H9 (cell line): Measurements from ENCODE around the gene SEC22A. TPM values are rescaled to one million over a fixed set of nuclear protein-coding genes. Genes with fewer than 3 reads are reported as not detected.

Experiments used
- DNase-seq: peaks from one replicate; pipeline ENCODE4 v3.0.0-alpha.2; 2017
- H2AFZ ChIP-seq: one replicate; pipeline ENCODE4 v1.6.1; 2013; ENCODE audit warnings: mild to moderate bottlenecking, low read length, control low read depth, moderate library complexity
- H2AK5ac ChIP-seq: 2 replicates; pipeline ENCODE4 v1.6.1; 2013; ENCODE audit warnings: low read length, control low read depth, mixed read lengths; ENCODE audit not compliant: insufficient read length
- H2BK120ac ChIP-seq: one replicate; pipeline ENCODE4 v1.6.1; 2013; ENCODE audit warnings: low read depth, mild to moderate bottlenecking, low read length, control low read depth, inconsistent platforms; ENCODE audit not compliant: poor library complexity, severe bottlenecking
- H2BK12ac ChIP-seq: 2 replicates; pipeline ENCODE4 v1.6.1; 2013; ENCODE audit warnings: low read length, control low read depth, mixed read lengths, low read depth; ENCODE audit not compliant: insufficient read length
- H2BK15ac ChIP-seq: 2 replicates; pipeline ENCODE4 v1.6.1; 2013; ENCODE audit warnings: low read depth, low read length, control low read depth
- H2BK20ac ChIP-seq: one replicate; pipeline ENCODE4 v1.6.1; 2013; ENCODE audit warnings: low read depth, mild to moderate bottlenecking, low read length, control low read depth, inconsistent platforms; ENCODE audit not compliant: poor library complexity, severe bottlenecking
- H2BK5ac ChIP-seq: 2 replicates; pipeline ENCODE4 v1.6.1; 2013; ENCODE audit warnings: low read length, control low read depth, mixed read lengths; ENCODE audit not compliant: insufficient read length
- H3K14ac ChIP-seq: 2 replicates; pipeline ENCODE4 v1.6.1; 2013; ENCODE audit warnings: low read length, control low read depth; ENCODE audit not compliant: insufficient read depth
- H3K18ac ChIP-seq: 2 replicates; pipeline ENCODE4 v1.6.1; 2013; ENCODE audit warnings: low read depth, mild to moderate bottlenecking, mixed read lengths, low read length, control low read depth; ENCODE audit not compliant: insufficient read length
- H3K23ac ChIP-seq: 2 replicates; pipeline ENCODE4 v1.6.1; 2013; ENCODE audit warnings: low read length, control low read depth, mixed read lengths, low read depth; ENCODE audit not compliant: insufficient read length
- H3K23me2 ChIP-seq: 2 replicates; pipeline ENCODE4 v1.6.1; 2013; ENCODE audit warnings: low read depth, mild to moderate bottlenecking, mixed read lengths, low read length, control low read depth; ENCODE audit not compliant: insufficient read length, poor library complexity, severe bottlenecking
- H3K27ac ChIP-seq: 2 replicates; pipeline ENCODE4 v1.5.1; 2013; ENCODE audit warnings: low read length, control low read depth, mixed read lengths, low read depth; ENCODE audit not compliant: insufficient read length
- H3K27me3 ChIP-seq: 2 replicates; pipeline ENCODE4 v1.6.1; 2013; ENCODE audit warnings: low read length, control low read depth, inconsistent platforms; ENCODE audit not compliant: insufficient read depth
- H3K4ac ChIP-seq: 2 replicates; pipeline ENCODE4 v1.6.1; 2013; ENCODE audit warnings: low read depth, mild to moderate bottlenecking, control low read depth, inconsistent platforms, low read length, moderate library complexity
- H3K4me1 ChIP-seq: 2 replicates; pipeline ENCODE4 v1.6.1; 2013; ENCODE audit warnings: low read length, control low read depth, inconsistent platforms; ENCODE audit not compliant: insufficient read depth
- H3K4me2 ChIP-seq: 2 replicates; pipeline ENCODE4 v1.6.1; 2013; ENCODE audit warnings: low read length, control low read depth, mixed read lengths; ENCODE audit not compliant: insufficient read length, insufficient read depth
- H3K56ac ChIP-seq: 2 replicates; pipeline ENCODE4 v1.6.1; 2013; ENCODE audit warnings: low read depth, mild to moderate bottlenecking, mixed read lengths, low read length, control low read depth; ENCODE audit not compliant: insufficient read length
- H3K79me1 ChIP-seq: 2 replicates; pipeline ENCODE4 v1.6.1; 2013; ENCODE audit warnings: low read depth, mild to moderate bottlenecking, moderate library complexity, low read length, control low read depth, inconsistent platforms; ENCODE audit not compliant: insufficient read depth, poor library complexity, severe bottlenecking
- H3K79me2 ChIP-seq: 2 replicates; pipeline ENCODE4 v1.6.1; 2013; ENCODE audit warnings: low read length, control low read depth, inconsistent platforms; ENCODE audit not compliant: insufficient read depth
- H3K9ac ChIP-seq: 2 replicates; pipeline ENCODE4 v1.6.1; 2013; ENCODE audit warnings: low read length, control low read depth, mixed read lengths; ENCODE audit not compliant: insufficient read length; ENCODE audit errors: extremely low read depth
- H3K9me3 ChIP-seq: one replicate; pipeline ENCODE4 v1.6.1; 2013; ENCODE audit warnings: low read depth, low read length, inconsistent platforms; ENCODE audit not compliant: control insufficient read depth
- H3T11ph ChIP-seq: one replicate; pipeline ENCODE4 v1.6.1; 2013; ENCODE audit warnings: mild to moderate bottlenecking, low read length, control low read depth, inconsistent platforms
- H4K20me1 ChIP-seq: one replicate; pipeline ENCODE4 v1.6.1; 2013; ENCODE audit not compliant: control insufficient read depth, insufficient read length, insufficient read depth
- H4K5ac ChIP-seq: 2 replicates; pipeline ENCODE4 v1.6.1; 2013; ENCODE audit warnings: low read depth, mild to moderate bottlenecking, mixed read lengths, low read length, control low read depth; ENCODE audit not compliant: insufficient read length
- H4K8ac ChIP-seq: replicated peaks from 2 replicates; pipeline ENCODE4 v1.6.1; 2013; ENCODE audit warnings: low read length, control low read depth, mixed read lengths, low read depth; ENCODE audit not compliant: insufficient read length
- H4K91ac ChIP-seq: 2 replicates; pipeline ENCODE4 v1.6.1; 2013; ENCODE audit warnings: low read depth, mild to moderate bottlenecking, moderate library complexity, mixed read lengths, low read length, control low read depth; ENCODE audit not compliant: insufficient read length
- H3K27ac Mint-ChIP-seq, 3 experiments: 2 replicates in 2 of 3; 3 replicates in 1 of 3; pipeline ENCODE4 v1.8.0; 2020 to 2021; ENCODE audit warnings: mixed read lengths in 3 of 3, mild to moderate bottlenecking in 1 of 3, moderate library complexity in 1 of 3
- H3K27me3 Mint-ChIP-seq: 2 replicates; pipeline ENCODE4 v1.8.0; 2021; ENCODE audit warnings: low read depth, mild to moderate bottlenecking, moderate library complexity, mixed read lengths
- H3K36me3 Mint-ChIP-seq, 3 experiments: 2 replicates in 2 of 3; 3 replicates in 1 of 3; pipeline ENCODE4 v1.8.0; 2020 to 2021; ENCODE audit warnings: low read depth in 3 of 3, mixed read lengths in 3 of 3; ENCODE audit not compliant: insufficient read depth in 1 of 3
- H3K4me1 Mint-ChIP-seq, 2 experiments: 2 replicates each; pipeline ENCODE4 v1.8.0; 2020; ENCODE audit warnings: mixed read lengths in 2 of 2
- H3K4me3 Mint-ChIP-seq, 2 experiments: 2 replicates in 1 of 2; 3 replicates in 1 of 2; pipeline ENCODE4 v1.8.0; 2020 to 2021; ENCODE audit warnings: mild to moderate bottlenecking in 2 of 2, mixed read lengths in 2 of 2, moderate library complexity in 1 of 2
- H3K9me3 Mint-ChIP-seq, 2 experiments: 2 replicates in 1 of 2; 3 replicates in 1 of 2; pipeline ENCODE4 v1.8.0; 2020; ENCODE audit warnings: mild to moderate bottlenecking in 2 of 2, mixed read lengths in 2 of 2, moderate library complexity in 1 of 2
- total RNA-seq: library from RNA; stranded (reverse); gene quantifications from 2 replicates; pipeline ENCODE4 v1.2.1, GENCODE V29; 2021
- TF ChIP-seq, protein P1 (sequence below): fragments of 200-600 bp; sonication (generic); conservative IDR thresholded peaks from 3 replicates; pipeline ENCODE4 v1.8.0; 2021; ENCODE audit warnings: antibody characterized with exemption, mild to moderate bottlenecking

Gene SEC22A
- total RNA-seq, 1 experiment from 2014 or later, result 9.9 TPM

DNA sequence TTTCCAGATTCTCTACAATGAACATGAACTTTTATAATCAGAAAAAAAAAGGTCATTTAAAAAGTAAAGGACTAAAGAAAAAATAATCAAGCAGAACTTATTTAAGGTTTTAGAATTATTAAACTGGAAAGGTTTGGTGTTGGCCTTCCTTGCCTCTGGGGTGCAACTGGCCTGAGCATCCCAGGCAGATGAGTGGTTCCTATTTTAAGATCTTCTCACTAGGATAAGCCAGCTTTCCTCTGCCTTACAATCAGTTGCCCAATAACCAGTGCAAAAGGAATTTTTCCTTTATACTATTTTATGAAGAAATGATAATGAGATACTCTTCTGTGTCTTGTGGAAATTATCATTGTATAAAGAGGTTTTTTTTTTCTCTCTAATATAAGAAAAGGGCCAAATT, 56.6 kb downstream of the SEC22A start:
- no peaks in the 10 kb centered on the region for H3K79me1 ChIP-seq
- no peak overlapping the region for H3K4me2 ChIP-seq
- H3K27ac ChIP-seq, result no peak overlapping the region
- no peaks in the 10 kb centered on the region for H4K20me1 ChIP-seq
- no peak overlapping the region for H4K91ac ChIP-seq
- H3K36me3 Mint-ChIP-seq, result no peaks in the 10 kb centered on the region
- H3K18ac ChIP-seq, result no peak overlapping the region
- no peaks in the 10 kb centered on the region for H3K27me3 Mint-ChIP-seq
- H3K14ac ChIP-seq, result no peak overlapping the region
- no peaks in the 10 kb centered on the region for H3K9me3 Mint-ChIP-seq
- no peak overlapping the region for H2BK12ac ChIP-seq
- no peaks in the 10 kb centered on the region for H3K79me2 ChIP-seq
- H3K56ac ChIP-seq, result no peak overlapping the region
- H2BK5ac ChIP-seq, result no peak overlapping the region
- no peak overlapping the region for H4K5ac ChIP-seq
- no peak overlapping the region for H3T11ph ChIP-seq
- no peaks in the 10 kb centered on the region for H3K27me3 ChIP-seq
- H2BK15ac ChIP-seq, result no peak overlapping the region
- H2BK120ac ChIP-seq, result no peak overlapping the region
- H3K4me3 Mint-ChIP-seq, result no peak overlapping the region
- DNase-seq, result no peak
- H3K4ac ChIP-seq, result no peak overlapping the region
- H3K4me1 ChIP-seq, result no peaks in the 10 kb centered on the region; the same call in 1 of the 2 replicates
- no peak overlapping the region for H4K8ac ChIP-seq
- H3K23ac ChIP-seq, result no peak overlapping the region
- H3K9ac ChIP-seq, result no peak overlapping the region
- H3K4me1 Mint-ChIP-seq, result peaks cover 0 to 3% of the 10 kb centered on the region in 2 experiments; a peak in 1 of 4 replicates
- no peak overlapping the region for H2AK5ac ChIP-seq
- no peak overlapping the region for H2BK20ac ChIP-seq
- no peaks in the 10 kb centered on the region for H3K23me2 ChIP-seq
- TF ChIP-seq, protein P1, sequence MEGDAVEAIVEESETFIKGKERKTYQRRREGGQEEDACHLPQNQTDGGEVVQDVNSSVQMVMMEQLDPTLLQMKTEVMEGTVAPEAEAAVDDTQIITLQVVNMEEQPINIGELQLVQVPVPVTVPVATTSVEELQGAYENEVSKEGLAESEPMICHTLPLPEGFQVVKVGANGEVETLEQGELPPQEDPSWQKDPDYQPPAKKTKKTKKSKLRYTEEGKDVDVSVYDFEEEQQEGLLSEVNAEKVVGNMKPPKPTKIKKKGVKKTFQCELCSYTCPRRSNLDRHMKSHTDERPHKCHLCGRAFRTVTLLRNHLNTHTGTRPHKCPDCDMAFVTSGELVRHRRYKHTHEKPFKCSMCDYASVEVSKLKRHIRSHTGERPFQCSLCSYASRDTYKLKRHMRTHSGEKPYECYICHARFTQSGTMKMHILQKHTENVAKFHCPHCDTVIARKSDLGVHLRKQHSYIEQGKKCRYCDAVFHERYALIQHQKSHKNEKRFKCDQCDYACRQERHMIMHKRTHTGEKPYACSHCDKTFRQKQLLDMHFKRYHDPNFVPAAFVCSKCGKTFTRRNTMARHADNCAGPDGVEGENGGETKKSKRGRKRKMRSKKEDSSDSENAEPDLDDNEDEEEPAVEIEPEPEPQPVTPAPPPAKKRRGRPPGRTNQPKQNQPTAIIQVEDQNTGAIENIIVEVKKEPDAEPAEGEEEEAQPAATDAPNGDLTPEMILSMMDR, result no peak
- no peak overlapping the region for H3K27ac Mint-ChIP-seq
- no peaks in the 10 kb centered on the region for H3K9me3 ChIP-seq
- no peak overlapping the region for H2AFZ ChIP-seq
